ENCODE data around the gene NUBPL.
A peak's percentile ranks its signal among the peaks of the same experiment; 100 is the strongest.

Gene NUBPL, protein sequence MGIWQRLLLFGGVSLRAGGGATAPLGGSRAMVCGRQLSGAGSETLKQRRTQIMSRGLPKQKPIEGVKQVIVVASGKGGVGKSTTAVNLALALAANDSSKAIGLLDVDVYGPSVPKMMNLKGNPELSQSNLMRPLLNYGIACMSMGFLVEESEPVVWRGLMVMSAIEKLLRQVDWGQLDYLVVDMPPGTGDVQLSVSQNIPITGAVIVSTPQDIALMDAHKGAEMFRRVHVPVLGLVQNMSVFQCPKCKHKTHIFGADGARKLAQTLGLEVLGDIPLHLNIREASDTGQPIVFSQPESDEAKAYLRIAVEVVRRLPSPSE

DNA sequence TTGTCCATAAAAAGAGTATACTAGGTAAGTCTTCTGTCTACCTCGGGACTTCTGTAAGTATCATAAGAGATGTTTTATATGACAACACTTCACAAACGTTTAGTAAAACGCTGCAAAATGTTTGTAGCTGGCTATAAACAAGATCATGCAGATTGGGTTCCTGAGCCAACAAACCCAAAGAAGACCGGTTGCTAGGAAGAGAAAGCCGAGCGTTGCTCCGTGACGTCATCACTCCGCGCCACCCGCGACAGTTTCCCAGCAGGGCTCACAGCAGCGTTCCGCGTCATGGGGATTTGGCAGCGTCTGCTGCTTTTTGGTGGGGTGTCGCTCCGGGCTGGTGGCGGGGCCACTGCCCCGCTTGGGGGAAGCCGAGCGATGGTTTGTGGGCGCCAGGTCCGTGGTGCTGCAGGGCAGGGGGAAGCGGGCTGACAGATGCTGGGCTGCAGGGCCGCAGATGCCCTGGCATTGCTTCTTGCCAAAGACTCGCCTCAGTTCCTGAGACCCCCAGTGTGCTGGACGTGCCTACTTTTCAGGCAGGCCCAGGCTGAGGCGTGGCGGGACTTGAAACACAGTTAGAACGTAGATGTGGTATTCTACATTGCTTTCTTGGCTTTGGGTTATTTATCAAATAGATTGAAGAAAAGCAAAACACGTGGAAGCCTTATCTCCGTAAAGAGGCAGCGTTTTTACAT is at the start of gene NUBPL:
Gene NUBPL, plus strand, starts transcription at position 250 of the 692 bp plus-strand sequence. Its CDS starts 36 bp downstream, at position 286.
- DNase-seq = peak; percentile 97

DNA sequence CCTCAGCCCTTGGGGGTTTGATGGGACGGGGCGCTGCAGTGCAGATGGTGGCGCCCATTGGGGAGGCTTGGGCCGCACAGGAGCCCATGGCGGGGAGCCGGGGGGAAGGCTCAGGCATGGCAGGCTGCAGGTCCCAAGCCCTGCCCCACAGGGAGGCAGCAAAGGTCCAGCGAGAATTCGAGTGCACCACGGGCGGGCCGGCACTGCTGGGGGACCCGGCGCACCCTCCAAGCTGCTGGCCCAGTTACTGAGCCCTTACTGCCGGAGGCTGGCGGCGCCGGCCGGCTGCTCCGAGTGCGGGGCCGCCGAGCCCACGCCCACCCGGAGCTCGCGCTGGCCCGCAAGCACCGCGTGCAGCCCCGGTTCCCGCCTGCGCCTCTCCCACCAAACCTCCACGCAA is 34.1 kb upstream of the NUBPL start:
- no peak for DNase-seq

DNA sequence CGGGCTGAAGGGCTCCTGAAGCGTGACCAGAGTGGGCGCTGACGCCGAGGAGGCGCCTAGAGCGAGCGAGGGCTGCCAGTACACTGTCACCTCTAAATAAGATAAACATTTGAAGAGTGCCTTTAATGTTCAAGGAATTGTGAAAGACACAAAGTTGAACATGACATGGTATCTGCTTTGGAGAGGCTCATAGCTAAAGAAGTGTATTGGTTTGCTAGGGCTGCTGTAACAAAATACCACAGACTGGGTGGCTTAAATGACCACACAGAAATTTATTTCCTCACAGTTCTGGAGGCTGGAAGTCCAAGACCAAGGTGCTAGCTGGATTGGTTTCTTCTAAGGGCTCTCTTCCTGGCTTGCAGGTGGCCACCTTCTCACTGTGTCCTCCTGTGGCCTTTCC is 33.7 kb upstream of the NUBPL start:
- no peak for DNase-seq

DNA sequence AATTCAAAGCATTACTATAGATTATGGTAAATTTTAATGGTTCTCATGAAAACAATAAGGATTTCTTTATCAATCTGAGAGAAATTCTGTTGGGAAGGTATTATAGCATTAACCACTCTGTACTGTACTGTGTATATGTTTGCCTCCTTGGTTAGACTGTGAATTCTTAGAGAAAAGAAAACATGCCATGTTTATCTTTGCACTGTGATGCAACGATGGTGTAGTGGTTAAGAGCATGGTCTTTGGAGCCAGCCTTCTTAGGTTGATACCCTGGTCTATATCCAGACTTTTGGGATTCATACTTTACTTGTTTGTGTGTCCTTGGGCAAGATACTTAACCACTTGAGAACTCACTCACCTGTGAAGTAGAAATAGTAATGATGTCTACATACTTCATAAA is 32.2 kb upstream of the NUBPL start:
- no peak for DNase-seq

DNA sequence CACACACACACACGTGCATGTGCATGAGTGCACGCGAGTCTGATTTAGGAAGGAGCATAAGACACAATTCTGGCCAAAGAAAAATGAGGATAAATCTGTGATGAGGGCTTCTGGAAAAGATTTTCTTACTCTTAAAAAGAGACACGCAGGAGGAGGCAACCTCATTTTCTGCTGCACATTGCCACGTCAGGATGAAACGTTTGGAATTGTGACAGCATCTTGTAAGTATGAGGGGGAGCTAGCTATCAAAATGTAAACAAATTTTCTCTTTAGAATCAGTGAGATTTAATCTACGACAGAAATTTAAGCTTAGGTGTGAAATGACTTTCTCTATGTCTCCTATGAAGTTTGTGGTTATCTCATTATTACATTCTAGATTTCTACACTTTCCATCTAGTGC is 31.1 kb upstream of the NUBPL start:
- no peak for DNase-seq

DNA sequence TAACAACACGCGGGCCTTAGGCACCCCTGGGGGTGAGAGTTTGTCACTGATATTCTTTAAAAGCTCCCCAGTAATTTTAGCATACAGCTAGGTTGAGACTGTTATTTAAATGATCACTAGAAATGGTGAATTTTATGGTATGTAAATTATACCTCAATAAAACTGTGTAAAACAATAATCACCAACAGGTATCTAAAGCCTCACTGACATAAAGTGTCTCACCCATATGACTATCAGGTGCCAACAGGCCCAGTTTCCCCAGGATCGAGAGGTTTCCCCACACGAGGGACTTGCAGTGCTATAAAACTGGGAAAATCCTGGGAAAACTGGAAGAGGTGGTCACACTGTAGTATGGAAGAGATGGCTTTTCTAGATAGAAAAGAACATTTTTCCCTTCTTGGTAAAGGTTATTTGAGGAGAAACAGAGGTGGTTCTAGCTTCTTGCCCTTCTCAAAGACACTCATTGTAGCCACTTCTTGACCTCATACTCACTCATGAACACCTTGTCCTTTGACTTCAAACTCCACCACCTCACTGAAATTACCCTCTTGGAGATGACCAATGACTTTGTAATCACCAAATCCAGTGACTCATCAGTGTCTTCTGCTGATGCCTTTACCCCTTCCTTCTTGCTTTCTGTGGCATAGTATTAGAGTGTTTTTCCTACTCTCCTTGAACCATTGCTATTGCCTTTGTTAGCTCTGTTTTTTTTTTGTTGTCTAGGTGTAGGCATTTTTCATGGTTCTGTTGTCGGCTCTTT is 24.8 kb upstream of the NUBPL start:
- no peak for DNase-seq

DNA sequence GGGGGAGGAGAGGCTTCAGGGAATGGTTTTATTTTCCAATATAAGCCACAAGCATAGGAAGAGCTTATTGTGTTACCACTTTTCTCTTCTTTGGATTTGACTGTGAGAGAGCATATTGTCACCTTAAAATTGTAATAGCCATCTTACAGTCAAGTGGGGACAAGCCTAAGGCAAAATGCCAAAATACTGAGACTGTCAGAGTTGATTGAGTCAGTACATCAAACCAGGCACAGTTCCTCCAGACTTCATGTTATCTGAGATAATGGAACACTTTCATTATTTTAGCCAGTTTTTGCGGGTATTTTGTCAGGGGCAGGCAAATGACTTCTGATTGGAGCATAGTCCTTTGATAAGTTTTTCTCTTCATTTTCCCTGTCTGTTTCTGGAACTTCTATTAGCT is 19.5 kb upstream of the NUBPL start:
- DNase-seq = no peak

DNA sequence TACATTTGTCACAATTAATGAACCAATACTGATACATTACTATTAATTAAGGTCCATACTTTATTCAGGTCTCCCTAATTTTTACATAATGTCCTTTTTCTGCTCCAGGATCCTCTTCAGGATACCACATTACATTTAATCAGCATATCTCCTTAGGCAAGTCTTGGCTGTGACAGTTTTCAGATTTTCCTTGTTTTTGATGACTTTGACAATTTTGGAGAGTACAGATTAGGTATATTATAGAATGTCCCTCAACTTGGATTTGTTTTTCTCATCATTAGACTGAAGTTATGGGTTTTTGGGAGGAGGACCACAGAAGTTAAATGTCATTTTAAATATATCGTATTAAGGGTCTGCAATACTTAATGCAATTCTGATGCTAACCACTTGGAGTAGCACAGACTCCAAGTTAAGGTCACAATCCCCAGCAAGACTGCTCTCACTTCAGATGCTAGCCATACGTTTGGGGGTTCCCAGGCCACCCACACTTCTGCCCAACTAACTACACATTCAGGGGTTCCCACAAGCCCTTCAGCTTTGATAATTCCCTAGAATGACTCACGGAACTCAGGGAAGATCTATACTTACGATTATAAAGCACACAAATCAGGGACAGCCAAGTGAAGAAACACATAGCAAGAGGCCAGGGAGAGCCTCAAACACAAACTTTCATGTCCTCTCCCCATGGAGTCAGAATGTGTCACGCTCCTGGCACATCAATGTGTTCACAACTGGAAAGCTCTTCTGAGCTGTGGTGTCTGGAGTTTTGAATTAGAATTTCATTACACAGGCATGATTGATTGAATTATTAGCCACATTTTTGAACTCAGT is 17.0 kb upstream of the NUBPL start:
- no peak for DNase-seq

DNA sequence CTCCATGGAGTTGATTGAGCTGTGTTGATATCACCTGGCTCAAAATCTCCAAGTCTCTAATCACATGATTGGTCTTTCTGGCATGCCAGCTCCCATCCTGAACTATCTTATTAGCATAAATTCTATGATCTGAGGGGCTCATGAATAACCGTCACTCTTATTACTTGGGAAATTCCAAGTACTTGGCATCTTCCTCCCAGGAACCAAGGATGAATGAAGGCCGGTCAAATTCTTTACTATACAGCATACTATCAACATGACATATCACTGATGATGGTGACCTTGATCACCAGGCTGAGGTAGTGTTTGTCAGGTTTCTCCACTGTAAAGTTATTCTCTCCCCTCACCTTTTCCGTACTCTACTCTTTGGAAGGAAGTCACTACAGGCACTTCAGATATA is 16.4 kb upstream of the NUBPL start:
- DNase-seq = no peak

DNA sequence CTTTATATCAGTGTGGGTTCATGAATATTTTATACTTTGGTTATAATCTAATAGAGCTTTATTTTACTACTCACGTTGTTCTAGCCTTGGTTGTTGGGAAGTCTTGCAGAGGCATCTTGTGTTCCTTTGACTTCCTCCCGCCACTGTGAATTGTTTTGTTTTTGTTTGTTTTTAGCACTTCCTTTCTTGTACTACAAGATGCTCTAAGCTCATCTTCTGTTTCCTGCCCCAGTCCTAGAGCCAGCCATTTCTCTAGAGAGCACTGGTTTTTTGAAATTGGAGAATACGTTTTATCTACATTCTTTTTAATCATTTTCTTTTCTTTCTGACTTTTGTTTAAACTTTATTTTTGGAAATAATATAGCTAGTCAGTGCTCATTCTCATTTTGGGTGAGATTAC is 15.9 kb upstream of the NUBPL start:
- no peak for DNase-seq

DNA sequence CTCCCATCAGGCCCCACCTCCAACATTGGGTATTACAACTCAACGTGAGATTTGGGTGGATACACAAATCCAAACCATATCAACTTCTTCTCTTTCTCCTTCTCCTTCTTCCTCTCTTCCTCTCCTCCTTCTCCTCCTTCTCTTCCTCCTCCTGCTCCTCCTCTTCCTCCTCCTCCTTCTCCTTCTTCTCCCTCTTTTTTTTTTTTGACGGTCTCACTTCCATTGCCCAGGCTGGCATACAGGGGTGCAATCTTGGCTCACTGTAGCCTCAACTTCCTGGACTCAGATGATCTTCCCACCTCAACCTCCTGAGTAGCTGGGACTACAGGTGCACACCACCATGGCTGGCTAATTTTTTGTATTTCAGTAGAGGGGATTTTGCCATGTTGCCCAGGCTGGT is 11.4 kb upstream of the NUBPL start:
- no peak for DNase-seq

DNA sequence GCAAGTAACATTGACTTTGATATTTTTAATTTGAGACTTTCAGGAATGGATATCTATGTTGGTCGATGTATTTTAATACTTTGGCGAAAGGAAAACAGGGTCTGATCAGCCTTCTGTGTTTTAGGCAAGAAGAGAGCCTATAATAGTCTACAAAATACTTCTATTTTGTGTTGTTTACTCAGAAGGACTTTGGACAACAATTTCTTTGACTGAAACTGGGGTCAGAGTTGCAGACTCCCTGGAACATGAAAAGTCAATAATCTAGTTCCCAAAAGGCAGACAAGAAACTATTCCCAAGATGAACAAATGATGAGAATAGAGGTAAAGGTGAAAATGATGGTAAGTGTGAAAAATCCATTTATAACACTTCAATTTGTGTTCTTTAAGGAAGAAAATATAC is 10.6 kb upstream of the NUBPL start:
- DNase-seq = no peak

DNA sequence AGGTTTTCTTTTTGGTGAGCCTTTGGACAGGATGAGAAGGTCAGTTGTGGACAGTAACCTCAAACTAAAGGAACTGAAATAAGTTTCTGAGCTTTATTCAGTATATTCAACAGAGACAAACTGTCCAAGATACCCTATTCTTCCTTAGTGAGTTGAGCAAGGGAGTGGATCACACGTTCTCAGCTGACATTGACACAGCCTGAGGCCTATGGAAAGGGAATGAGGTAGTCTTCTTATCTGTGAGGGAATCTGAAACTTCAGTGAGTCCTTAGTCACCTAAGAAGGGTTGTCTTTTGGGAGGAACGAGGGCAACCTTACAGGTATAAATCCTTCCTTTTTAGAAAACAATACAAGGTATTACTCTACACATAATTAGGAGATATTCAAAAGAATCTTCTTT is 5.0 kb upstream of the NUBPL start:
- no peak for DNase-seq

DNA sequence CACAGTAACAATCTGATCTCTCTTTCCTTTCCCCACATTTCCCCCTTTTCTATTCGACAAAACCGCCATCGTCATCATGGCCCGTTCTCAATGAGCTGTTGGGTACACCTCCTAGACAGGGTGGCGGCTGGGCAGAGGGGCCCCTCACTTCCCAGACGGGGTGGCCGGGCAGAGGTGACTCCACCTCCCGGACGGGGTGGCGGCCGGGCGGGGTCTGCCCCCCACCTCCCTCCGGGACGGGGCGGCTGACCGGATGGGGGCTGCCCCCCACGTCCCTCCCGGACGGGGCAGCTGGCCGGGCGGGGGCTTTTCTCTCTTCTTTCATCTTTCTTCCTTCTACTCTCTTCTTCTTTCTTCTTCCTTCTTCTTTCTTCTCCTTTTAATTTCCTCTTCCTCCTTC is 1.3 kb upstream of the NUBPL start:
- DNase-seq = no peak

DNA sequence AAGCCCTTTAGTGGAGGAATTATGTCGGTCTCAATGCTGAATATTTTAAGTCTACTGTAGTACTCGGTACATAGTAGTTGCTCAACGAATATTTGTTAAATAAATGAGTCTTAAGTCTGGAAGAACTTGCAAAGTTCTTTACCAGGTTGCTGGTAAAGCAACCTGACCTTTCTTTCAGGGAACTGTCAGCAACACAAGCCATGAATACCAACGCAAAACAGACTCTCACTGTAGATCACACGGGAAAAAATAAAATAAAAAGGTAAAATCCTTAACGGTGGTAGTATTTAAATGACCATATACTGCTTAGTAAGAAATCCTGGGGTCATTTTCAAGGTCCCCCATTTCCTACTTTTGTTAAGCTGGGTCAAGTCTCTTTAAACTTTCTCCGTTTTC is 447 bp upstream of the NUBPL start:
- no peak for DNase-seq

DNA sequence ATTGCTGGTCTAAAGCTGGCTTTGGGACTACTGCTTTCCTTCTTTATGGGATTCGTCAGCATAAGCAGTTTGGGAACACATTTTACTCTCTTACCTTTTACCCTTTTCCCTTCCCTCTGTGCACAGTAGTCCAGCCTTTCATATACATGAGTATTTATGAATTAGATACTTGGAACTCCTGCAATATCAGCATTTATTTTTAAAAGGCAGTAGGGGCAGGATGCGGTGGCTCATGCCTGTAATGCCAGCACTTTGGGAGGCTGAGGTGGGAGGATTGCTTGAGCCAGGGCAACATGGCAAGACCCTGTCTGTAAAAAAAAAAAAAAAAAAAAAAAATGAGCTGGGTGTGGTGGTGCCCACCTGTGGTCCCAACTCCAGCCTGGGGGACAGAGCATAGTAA is 3.0 kb downstream of the NUBPL start:
- no peak for DNase-seq

DNA sequence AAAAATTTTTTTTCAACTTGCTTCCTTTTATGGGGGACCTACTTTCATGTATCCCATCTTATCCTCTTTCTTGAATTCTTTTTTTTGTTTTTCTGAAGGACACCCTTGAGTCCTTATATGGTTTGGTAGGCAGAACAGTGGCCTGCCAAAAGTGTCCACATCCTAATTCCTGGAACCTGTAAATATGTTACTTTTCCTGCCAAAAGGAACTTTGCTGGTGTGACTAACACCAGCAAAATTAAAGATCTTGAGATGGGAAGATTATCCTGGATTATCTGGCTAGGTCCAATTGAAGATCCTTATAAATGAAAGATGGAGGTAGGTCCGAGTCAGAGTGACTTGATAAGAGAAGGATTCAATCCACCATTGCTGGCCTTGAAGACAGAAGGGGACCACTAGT is 5.3 kb downstream of the NUBPL start:
- no peak for DNase-seq

DNA sequence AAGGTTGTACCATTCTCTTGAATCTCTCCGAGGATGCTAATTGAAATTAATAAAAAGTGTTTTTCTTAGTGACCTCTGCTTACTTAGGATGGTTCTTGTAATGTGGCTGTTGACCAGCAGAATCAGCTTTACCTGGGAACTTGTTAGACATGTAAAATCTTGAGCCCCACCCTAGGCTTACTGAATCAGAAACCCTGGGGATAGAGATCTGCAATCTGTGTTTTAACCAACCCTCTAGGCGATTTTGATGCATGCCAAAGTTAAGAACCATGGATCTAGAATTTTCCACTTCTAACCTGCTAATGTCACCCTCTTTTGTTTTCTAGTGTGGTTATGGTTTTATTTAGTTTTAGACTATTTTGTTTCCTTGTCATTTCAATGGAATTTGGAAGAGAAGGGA is 6.5 kb downstream of the NUBPL start:
- no peak for DNase-seq

DNA sequence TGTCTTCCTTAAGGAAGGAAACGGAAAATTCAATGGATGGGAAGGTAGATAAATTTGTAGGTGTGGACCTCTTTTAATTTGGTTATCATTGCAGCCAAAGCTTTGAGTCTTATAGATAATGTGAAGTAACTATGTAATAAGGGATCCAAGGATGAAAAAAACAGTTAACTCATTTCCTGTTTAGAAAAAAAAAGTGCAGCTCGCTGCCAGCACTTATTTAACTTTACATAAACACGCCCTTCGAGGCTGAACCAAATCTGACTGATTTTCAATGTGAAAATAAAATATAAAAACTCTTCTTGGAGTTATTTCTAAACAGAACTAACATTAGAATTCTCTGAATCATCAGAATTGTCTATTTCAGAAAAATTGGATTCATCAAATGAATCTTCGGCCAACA is 7.0 kb downstream of the NUBPL start:
- DNase-seq = no peak

DNA sequence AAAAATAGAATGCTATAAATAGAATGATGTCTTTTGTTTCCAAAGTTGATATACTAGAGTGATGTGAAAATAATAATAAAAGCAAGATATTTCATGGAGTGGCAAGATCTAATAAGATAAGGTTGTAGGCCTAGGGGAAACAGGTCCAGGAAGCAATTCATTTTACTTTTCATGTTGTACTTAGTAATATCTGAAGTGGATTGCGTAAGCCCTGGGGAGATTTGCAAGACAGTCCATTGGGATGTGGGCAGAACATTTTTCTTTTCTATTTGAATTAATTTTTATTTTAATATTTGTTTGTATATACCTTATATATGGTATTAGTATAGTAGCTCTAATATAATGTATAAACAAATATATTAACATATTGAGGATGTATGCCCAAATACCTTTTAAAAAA is 7.5 kb downstream of the NUBPL start:
- DNase-seq = no peak

DNA sequence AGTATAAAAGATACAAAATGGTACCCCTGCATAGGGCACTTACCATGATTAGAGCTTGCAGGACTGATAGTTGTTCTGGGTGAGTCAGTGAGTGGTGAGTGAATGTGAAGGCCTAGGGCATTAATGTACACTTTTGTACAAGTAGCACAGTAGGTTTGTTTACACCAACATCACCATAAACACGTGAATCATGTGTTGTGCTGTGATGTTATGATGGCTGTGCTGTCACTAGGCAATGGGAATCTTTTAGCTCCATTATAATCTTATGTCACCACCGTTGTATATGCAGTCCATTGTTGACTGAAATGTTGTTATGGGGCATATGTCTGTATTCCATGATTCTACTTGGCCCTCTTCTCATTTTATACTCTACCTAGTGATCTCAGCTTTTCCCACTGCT is 11.8 kb downstream of the NUBPL start:
- DNase-seq = no peak

DNA sequence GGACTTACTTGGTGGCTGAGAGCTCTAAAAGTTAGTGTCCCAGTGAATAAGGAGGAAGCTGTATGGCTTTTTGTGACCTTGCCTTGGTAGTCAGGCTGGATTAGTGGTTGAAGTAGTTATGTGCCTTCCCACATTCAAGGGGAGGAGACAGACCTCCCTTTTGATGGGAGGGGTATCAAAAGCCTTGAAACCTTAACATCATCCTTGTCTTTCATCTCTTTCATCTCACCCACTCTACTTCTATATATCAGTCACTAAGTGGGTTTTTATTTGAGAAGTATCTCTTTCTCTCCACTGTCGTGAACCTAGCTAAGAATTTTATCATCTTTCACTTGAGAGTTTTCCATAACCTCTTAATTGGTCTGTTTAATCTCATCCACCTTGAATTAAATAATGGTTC is 15.7 kb downstream of the NUBPL start:
- no peak for DNase-seq

DNA sequence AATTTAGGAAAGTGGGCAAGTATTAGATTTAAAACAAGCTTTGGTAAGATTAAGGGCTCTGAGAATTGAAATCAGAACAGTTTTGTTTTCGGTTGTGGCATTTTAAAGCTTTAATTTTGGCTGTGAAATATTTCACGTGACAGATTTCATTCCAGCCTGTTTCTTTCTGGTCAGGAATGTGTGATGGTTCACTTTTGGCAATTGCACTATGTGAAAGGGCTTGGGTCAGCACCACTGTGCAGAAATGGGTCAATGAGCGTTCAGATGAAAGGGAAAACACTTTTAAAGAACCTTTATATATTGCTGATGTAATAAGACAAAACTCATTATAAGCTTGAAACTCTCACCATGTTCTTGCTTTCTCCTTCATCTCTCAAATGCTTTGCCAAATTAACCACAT is 17.1 kb downstream of the NUBPL start:
- DNase-seq = no peak
